Right lobe of liver (tissue), 6 donors: ENCODE measurements around the gene RBFOX1. TPM values are rescaled to one million over a fixed set of nuclear protein-coding genes. Genes with fewer than 3 reads are reported as not detected.

Experiments used
- ATAC-seq, 4 donors: fragments of 200-7000 bp; cut with Tn5 transposase; one replicate each; pipeline ENCODE4 v1.9.1; 2020; ENCODE audit warnings: mild to moderate bottlenecking in 4 of 4, moderate library complexity in 4 of 4
- DNase-seq, 3 donors: peaks; one replicate each; pipeline ENCODE4 v3.0.0-alpha.2; 2020
- H3K27ac ChIP-seq, 3 donors: fragments of 200-600 bp; one replicate each; pipeline ENCODE4 v1.8.0; 2022
- H3K27me3 ChIP-seq, 2 donors: fragments of 200-600 bp; one replicate each; pipeline ENCODE4 v1.8.0; 2022
- H3K36me3 ChIP-seq, 4 donors: fragments of 200-600 bp; sonication (generic) in 1 of 4; one replicate each; pipeline versions ENCODE4 v1.5.1 to v1.8.0; 2017 to 2022; ENCODE audit warnings: control low read depth in 1 of 4
- H3K4me1 ChIP-seq, 4 donors: fragments of 200-600 bp; sonication (generic) in 1 of 4; one replicate each; pipeline versions ENCODE4 v1.5.1 to v1.8.0; 2017 to 2022; ENCODE audit warnings: control low read depth in 1 of 4
- H3K4me3 ChIP-seq, 3 donors: fragments of 200-600 bp; one replicate each; pipeline ENCODE4 v1.8.0; 2022
- H3K9me3 ChIP-seq, 4 donors: fragments of 200-600 bp; sonication (generic) in 1 of 4; one replicate each; pipeline versions ENCODE4 v1.5.1 to v1.8.0; 2017 to 2022; ENCODE audit warnings: control low read depth in 1 of 4
- POLR2A ChIP-seq: fragments of 450-650 bp; IDR thresholded peaks from one replicate; pipeline ENCODE4 v1.6.1; 2017; ENCODE audit warnings: antibody characterized with exemption, mild to moderate bottlenecking
- WGBS: methylation state at CpG from one replicate; pipeline ENCODE4 v1.1.6; 2018; ENCODE audit warnings: low coverage, low lambda C conversion rate; ENCODE audit not compliant: insufficient coverage; ENCODE audit errors: missing lambda C conversion rate; 5-methylcytosine and 5-hydroxymethylcytosine counted together
- intact Hi-C, 2 donors: fragments of 100-400 bp; cut with DNase I; formaldehyde crosslinking; loops; one replicate each; pipeline versions ENCODE4 v1.11.2 to v1.14.1; 2022
- total RNA-seq, 6 experiments: library from RNA; depleted of rRNA in 2 of 6; stranded (reverse); fragments of >200 nt in 2 of 6; fragmentation: NEBNext Ultra II Directional in 3 of 6; extraction: Animal tissue kit (Norgen Biotek cat#: 25700) in 3 of 6; gene quantifications; one replicate each; pipeline versions ENCODE4 v1.1.0 to v1.2.4, GENCODE V29; 2016 to 2023
- TF ChIP-seq, protein P1 (sequence below), 4 donors: fragments of 200-600 bp in 3 of 4; fragments of 450-650 bp in 1 of 4; IDR thresholded peaks; one replicate each; pipeline versions ENCODE4 v1.5.1 to v1.8.0; 2016 to 2022; ENCODE audit warnings: antibody characterized with exemption in 4 of 4, mild to moderate bottlenecking in 2 of 4
- donor health status: DM: no; HTN: yes; CAD: no.
- donor health status: DM: no; HTN: no; CAD: no.
- donor health status: DM: no; HTN: no; CAD: no.
- donor health status: DM: no; HTN: yes; CAD: no.
- donor health status: DM: no; HTN: yes; CAD: no.

The RBFOX1 gene
- total RNA-seq, 6 experiments from 2014 or later, result 0.19 TPM; not detected in 5

DNA sequence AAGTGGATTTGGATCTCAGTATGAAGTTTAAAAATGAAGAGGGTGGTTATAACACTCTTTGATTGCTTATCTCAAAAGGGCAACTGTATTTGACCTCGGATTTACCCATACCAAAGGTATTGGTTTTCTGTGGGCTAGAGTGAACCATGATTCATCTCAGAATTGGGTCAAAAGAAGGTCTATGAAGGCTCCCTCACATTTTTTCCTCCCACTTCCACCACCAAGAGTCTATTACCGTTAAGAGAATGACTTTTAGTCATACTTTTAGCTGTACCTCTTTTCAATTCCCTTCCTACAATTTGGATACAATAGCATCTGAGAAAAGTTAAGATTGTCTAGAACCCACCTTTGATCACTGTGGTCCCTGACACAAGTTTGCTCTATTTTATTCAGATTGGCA lies 280.9 kb downstream of the RBFOX1 start:
- H3K4me3 ChIP-seq, result no peak overlapping the region
- no peaks in the 10 kb centered on the region for H3K36me3 ChIP-seq
- intact Hi-C loops, result no loop called here
- 33% methylated on average over 2 of the region's 2 CpGs for WGBS
- ATAC-seq (no peak), DNase-seq (no peak)
- H3K27ac ChIP-seq, result no peak overlapping the region
- no peaks in the 10 kb centered on the region for H3K9me3 ChIP-seq
- H3K4me1 ChIP-seq, result no peaks in the 10 kb centered on the region
- no peak for TF ChIP-seq POLR2A
- TF ChIP-seq, protein P1, sequence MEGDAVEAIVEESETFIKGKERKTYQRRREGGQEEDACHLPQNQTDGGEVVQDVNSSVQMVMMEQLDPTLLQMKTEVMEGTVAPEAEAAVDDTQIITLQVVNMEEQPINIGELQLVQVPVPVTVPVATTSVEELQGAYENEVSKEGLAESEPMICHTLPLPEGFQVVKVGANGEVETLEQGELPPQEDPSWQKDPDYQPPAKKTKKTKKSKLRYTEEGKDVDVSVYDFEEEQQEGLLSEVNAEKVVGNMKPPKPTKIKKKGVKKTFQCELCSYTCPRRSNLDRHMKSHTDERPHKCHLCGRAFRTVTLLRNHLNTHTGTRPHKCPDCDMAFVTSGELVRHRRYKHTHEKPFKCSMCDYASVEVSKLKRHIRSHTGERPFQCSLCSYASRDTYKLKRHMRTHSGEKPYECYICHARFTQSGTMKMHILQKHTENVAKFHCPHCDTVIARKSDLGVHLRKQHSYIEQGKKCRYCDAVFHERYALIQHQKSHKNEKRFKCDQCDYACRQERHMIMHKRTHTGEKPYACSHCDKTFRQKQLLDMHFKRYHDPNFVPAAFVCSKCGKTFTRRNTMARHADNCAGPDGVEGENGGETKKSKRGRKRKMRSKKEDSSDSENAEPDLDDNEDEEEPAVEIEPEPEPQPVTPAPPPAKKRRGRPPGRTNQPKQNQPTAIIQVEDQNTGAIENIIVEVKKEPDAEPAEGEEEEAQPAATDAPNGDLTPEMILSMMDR (IDR thresholded peaks at IDR 0.05), result no peak
- H3K27me3 ChIP-seq, result no peaks in the 10 kb centered on the region

DNA sequence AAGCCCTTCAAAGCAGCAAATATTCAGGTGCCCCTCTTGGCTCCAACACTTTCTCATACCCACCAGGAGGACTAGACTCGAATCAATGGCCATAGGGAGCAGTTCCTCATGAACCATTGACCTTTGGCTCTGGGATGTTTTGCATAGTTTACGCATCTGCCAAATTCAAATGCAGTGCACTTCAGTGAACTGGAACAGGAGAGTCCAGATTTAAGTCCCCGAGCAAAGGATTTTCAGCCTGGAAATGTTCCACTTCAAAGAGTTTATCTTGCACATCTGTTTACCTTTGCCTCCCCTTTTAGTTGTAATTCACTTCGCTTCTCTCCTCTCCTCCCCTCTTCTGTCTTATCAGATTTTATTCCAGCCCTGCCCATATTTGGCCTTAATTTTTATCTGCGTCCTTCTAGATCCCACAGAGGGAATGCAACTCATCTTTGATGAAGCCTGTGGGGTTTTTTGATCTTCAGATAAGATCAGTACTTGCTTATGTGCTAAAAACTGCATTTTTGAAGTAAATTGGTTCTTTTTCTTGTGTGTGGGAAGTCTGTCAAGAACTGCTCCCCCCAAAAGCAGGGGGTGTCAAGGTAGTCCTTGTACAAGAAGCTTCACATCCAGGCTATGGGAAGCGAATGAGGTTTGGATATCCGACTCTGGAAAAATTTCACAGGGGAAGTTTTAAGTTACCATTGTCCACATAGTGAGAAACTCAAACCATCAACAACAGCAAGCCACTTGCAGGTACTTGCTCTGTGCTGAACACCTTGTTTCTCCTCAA lies 281.6 kb downstream of the RBFOX1 start:
- intact Hi-C loops, result no loop called here
- 41% methylated on average over 7 of the region's 7 CpGs for WGBS

DNA sequence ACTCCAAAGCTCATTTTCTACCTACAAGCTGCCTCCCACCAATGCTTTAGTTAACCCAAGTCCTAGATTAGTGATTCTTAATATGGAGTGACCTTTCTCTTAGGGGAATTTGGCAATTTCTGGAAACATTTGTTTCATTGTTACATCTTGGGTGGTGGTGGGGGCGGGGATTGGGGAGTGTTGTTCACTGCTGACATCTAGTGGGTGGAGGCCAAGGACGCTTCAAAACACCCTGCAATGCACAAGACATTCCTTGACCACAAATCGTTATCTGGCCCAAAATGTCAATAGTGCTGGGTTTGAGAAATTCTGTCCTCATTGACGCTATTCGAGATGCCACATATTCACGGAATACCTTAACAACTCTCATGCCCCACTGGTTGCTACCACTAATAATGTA lies 282.9 kb downstream of the RBFOX1 start:
- no peak for ATAC-seq
- 57% methylated on average over 5 of the region's 6 CpGs for WGBS
- TF ChIP-seq, protein P1 (IDR thresholded peaks at IDR 0.05), result no peak
- no peak for TF ChIP-seq POLR2A
- intact Hi-C loops, result no loop called here
- H3K4me1 ChIP-seq, result no peaks in the 10 kb centered on the region
- no peaks in the 10 kb centered on the region for H3K36me3 ChIP-seq
- no peak overlapping the region for H3K27ac ChIP-seq
- H3K9me3 ChIP-seq, result no peaks in the 10 kb centered on the region
- no peak overlapping the region for H3K4me3 ChIP-seq
- no peaks in the 10 kb centered on the region for H3K27me3 ChIP-seq
- DNase-seq, result no peak

More for the DNA sequence above, 281.6 kb downstream of the RBFOX1 start:
- H3K4me1 ChIP-seq, result no peaks in the 10 kb centered on the region
- H3K9me3 ChIP-seq, result no peaks in the 10 kb centered on the region
- TF ChIP-seq POLR2A, result no peak
- TF ChIP-seq, protein P1 (IDR thresholded peaks at IDR 0.05), result no peak
- H3K27me3 ChIP-seq, result no peaks in the 10 kb centered on the region
- no peaks in the 10 kb centered on the region for H3K36me3 ChIP-seq
- DNase-seq, result no peak
- H3K4me3 ChIP-seq, result no peak overlapping the region
- no peak overlapping the region for H3K27ac ChIP-seq
- ATAC-seq, result no peak

DNA sequence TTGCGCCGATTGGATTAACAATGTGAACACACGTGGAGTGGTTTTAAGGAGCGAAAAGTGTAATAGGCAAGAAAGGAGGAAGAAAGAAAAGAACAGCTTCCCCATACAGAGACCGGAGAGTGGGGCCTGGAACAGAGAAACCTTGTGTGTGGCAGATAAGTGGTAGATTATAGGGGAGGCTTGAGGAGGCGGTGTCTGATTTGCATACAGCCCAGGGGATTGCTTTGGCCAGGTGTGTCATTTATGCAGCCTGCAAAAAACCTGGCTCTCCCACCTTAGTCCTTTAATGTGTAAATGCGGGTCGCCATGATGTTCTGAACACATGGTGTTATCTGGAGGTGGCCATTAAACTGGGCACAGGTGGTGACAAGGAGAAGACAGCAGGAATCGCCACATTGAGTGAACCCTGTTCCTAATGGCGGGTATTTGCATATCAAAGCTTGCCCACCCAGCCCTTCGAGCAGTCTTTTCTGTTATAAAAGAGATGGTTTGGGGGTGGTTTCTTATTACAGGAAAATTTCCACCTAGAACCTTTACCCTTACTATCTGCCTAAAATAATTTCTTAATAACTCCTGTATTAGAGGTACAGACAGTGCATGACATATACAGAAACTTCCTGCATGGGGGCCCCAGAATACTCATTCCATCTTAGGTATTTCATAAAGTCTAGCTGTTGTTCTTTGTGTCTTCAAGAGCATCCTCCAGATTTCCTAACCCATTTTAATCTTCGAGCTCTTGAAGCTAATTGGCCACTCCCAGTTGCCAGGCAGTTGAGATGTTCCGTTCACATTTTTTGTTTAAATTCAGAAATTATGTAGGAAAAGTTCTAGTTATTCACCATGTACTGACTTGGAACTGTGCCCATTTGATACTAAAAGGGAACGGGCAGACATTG lies 292.5 kb downstream of the RBFOX1 start:
- Histone ChIP-seq H3K9me3 (no peaks in the 10 kb centered on the region), H3K27me3 (no peaks in the 10 kb centered on the region), H3K4me1 (no peaks in the 10 kb centered on the region), H3K4me3 (no peak overlapping the region), H3K27ac (no peak overlapping the region), H3K36me3 (no peaks in the 10 kb centered on the region)
- no peak for TF ChIP-seq POLR2A
- TF ChIP-seq, protein P1 (IDR thresholded peaks at IDR 0.05), result no peak
- DNase-seq (no peak), ATAC-seq (no peak)
- intact Hi-C loops, result no loop called here
- 54% methylated on average over 13 of the region's 14 CpGs for WGBS
